Right lung (tissue), 5 donors: ENCODE data around the gene LRRC46. TPM values are rescaled to one million over a fixed set of nuclear protein-coding genes. Genes with fewer than 3 reads are reported as not detected.

Experiments used
- DNase-seq, 2 donors: peaks; one replicate each; pipeline ENCODE4 v3.0.0-alpha.2; 2013
- polyA plus RNA-seq, 5 donors: library from polyadenylated mRNA; unstranded; fragments of 120-200 nt; gene quantifications; one replicate each; pipeline versions ENCODE4 v1.2.1 to v1.2.3, GENCODE V29; 2013; ENCODE audit warnings: inconsistent platforms in 1 of 5, low replicate concordance in 1 of 5; ENCODE audit not compliant: insufficient read length in 5 of 5, insufficient read depth in 1 of 5

The LRRC46 gene
- polyA plus RNA-seq, 5 donors = 3.7 to 19.3 (median 12.8) TPM

- DNase-seq = no peak
Measured at GRCh38 chr17:47850692-47851573, 19.5 kb downstream of the LRRC46 start, which contains the start of gene SP6. Gene SP6 (minus strand): TSS chr17:47851163. CDS start chr17:47848429, 2,734 bp downstream.

- DNase-seq = no peak
Measured at GRCh38 chr17:47851764-47852112, 20.3 kb downstream of the LRRC46 start.

DNA sequence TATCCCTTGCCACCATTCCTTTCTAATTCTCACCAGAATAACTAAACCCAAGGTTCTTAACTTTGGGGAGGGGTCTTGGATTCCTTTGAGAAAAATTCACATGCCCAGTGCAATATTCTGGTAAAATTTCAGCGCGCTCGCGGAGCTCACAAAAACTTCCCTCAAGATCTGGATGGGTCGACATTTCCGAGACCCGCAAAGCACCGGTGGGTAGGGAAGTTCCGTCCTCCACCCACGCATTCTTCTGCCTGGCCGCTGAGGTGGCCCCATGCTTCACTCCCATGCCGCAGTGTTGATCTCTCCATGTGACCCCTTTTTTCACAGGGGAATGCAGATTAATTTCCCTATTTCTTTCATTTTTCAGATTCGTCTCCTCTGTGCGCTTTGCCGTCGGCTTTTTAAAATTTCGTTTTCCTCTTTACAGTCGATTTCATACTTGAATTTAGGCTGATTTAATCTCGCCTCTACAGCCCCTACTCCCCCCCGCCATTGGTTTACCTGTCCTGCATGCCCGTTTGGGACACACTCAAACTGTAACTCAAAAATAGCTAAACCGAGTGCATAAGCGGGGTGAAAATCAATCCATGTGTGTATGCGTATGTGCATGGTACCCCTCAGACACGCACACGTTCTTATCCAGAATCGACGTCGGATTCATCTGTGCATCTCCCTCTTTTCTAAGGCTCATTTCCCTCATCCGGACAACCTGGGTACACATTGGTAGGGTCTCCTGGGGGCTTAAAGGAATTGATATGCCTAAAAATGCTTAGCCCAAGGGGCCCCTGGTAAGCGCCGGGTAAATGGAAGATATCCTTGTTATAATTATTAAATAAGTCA, 20.9 kb downstream of the LRRC46 start:
- no peak for DNase-seq

DNA sequence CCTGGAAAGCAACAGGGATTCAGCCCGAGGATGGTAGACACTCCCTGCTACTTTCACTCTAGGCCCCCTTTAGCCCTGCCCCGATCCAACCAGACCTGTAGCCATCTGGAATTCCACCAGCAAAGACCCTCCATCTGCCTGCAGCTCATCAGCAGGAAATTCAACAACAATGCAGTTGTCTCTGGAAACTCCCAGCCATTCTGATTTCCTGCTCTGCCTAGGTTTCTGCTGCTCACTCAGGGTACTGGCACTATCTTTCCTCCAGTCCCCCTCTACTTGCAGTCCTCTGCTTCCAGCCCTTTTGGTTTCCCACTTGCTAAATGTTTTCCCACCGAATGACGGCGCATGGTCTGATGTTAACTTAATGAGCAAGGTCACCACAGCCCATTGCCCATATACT, 22.1 kb downstream of the LRRC46 start:
- DNase-seq = no peak

DNA sequence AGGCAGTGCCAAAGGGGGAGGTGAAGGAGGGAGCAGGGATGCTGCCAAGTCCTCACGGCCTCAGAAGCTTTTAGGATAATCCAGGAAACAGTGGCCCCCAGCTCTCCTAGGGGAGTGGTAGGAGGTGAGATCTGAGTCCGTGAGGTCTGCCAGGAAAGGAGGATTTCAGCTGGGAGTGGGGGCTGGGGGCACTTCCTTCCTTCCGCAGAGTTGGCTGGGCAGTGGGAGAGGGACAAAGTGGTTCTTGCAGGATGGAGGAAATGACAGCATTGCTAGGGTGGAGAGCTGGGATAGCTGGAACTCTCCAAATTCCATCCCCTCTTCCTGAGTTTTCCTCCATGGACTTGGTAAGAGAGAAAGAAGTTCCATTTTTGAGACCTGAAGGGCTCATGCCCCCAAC, 24.3 kb downstream of the LRRC46 start:
- no peak for DNase-seq

DNA sequence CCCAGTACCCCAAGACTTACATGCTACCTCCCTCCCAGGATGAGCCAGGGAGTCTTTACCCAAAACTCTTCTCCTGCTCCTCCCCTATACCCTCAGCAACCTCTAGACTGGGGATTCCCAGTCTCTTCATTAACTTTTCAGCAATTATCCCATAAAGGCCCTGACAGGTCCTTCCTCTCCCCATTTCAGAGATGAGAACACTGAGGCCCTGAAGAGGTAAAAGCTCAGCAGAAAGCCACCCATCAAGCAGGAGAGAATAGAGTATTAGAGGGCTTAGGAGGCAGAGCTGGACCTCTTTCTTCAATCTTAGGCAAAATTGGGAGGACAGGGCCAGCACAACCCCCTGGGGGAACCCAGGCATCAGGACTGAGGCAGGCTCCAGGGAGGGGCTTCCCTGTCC, 25.4 kb downstream of the LRRC46 start:
- DNase-seq = no peak

- DNase-seq = no peak
Measured at GRCh38 chr17:47857551-47858455, 26.3 kb downstream of the LRRC46 start.

- DNase-seq = no peak
Measured at GRCh38 chr17:47860386-47860785, 28.9 kb downstream of the LRRC46 start.

- no peak for DNase-seq
Measured at GRCh38 chr17:47862621-47863440, 31.4 kb downstream of the LRRC46 start.

- DNase-seq = no peak
Measured at GRCh38 chr17:47864791-47865216, 33.3 kb downstream of the LRRC46 start.

DNA sequence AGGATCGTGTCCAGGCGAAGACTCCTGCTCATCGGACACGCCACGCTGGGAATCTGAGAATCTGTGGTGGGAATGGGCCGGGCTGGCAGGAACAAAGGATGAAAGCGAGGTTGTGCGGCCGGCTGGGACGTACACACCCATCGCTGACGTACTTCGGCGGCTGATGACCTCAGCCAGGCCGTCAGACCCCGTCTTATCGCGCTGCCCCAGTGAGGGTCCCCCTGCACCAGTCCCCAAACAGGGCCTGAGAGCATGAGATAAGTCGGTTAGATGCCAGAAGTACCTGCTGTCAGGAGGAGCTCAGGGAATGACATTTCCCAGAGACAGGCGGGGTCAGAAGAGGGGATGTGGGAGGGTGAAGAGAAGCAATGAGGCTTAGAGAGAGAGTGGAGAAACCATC, 35.5 kb downstream of the LRRC46 start:
- no peak for DNase-seq

DNA sequence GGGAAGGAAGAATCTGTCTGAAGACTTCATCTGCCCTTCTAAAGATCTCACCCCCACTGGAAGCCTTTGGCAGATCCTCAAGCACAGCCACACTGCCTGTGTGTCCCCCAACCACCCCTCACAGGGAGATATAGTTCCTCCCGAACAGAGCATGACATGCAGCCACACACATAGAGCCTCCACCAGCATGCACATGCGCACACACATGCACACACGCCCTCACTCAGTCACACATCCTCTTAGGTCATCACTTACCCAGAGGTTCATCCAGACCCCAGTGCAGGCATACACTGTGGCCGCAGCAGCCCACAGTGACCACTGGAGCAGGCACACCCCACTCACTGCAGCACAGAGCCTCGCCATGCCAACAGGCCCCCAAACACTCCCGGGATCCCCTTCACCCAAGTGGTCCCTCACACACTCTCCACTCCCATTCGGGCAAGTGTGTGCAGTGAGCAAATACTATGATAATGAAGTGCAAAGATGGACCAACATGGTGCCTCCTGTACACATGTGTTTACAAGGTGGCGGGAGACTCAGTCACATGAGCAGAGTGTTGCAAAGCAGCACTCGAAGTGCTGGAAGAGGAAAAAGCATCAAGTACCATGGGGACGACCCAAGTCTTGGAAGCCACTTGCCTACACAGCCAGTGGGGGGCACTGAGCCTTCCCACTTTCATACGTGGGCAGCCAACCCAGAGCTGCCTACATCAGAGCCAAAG, 36.5 kb downstream of the LRRC46 start:
- DNase-seq = no peak

DNA sequence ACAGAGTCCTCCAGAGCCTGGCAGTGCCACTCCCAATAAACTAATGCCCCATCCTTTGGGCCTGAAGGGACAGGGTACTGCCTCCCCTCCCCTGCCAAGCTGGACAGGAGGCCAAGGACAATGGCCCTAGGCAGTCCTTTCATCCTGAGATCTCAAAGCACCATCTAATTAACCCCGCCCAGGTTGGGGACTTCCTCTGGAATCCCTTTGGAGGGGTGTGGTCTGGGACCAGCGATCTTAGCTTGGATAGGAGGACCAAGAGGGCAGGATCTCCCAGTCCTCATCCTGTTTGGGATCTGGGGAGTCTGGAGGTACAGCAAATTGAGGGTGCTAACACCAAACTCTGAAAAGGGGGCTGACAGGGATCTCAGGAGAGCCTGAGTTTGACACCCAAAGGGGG, 37.6 kb downstream of the LRRC46 start:
- no peak for DNase-seq

DNA sequence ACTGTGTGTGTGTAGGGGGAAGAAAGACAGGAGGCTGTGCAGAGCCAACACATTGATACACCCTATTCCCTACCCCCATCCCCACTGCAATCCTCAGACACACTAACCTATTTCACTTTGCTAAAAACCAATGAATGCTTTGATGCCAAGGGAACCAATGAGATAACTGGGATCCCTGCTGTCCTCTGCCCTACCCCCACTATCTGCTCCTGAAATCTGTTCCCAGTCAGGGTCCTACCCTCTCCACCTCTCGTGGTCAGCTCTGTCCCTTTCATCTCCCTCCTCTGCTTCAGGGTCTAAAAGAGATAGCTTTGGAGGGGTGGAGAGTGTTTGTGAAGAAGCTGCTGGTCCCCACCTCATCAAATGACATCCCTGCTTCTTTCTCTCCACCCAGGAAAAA, 38.6 kb downstream of the LRRC46 start:
- no peak for DNase-seq

GRCh38 chr17:47871048-47871447, 39.6 kb downstream of the LRRC46 start:
- no peak for DNase-seq

GRCh38 chr17:47872019-47872650, 40.7 kb downstream of the LRRC46 start:
- no peak for DNase-seq

- no peak for DNase-seq
Measured at GRCh38 chr17:47872651-47873161, 41.2 kb downstream of the LRRC46 start.

GRCh38 chr17:47873200-47874090, 42.0 kb downstream of the LRRC46 start:
- DNase-seq = no peak
